IPS-15b (cell line): ENCODE measurements around the gene RAD54L.
"Not testable (repeated sequence)": the region's sequence is repeated elsewhere in the genome, so short reads cannot be mapped to it uniquely, and the experiment has no call there.

Source experiments
- H3K27me3 ChIP-seq: one replicate; pipeline ENCODE4 v1.6.1; 2013; ENCODE audit warnings: low read length; ENCODE audit not compliant: control insufficient read depth, insufficient read depth
- H3K36me3 ChIP-seq: one replicate; pipeline ENCODE4 v1.6.1; 2013; ENCODE audit warnings: low read length; ENCODE audit not compliant: control insufficient read depth, insufficient read depth
- H3K4me1 ChIP-seq: one replicate; pipeline ENCODE4 v1.6.1; 2013; ENCODE audit warnings: mild to moderate bottlenecking, low read length; ENCODE audit not compliant: control insufficient read depth, insufficient read depth
- H3K4me3 ChIP-seq: one replicate; pipeline ENCODE4 v1.5.1; 2013; ENCODE audit warnings: low read depth, low read length
- H3K9ac ChIP-seq: one replicate; pipeline ENCODE4 v1.6.1; 2013; ENCODE audit warnings: low read depth, mild to moderate bottlenecking, low read length
- H3K9me3 ChIP-seq: one replicate; pipeline ENCODE4 v1.6.1; 2013; ENCODE audit warnings: mild to moderate bottlenecking, low read length; ENCODE audit not compliant: control insufficient read depth, insufficient read depth

The RAD54L gene

GRCh38 chr1:46315669-46316403, 68.3 kb downstream of the RAD54L start:
- Histone ChIP-seq H3K9ac (no peak overlapping the region), H3K27me3 (no peaks in the 10 kb centered on the region), H3K36me3 (peaks cover 46% of the 10 kb centered on the region), H3K4me3 (no peak overlapping the region), H3K9me3 (no peaks in the 10 kb centered on the region), H3K4me1 (peaks cover 2% of the 10 kb centered on the region)

DNA sequence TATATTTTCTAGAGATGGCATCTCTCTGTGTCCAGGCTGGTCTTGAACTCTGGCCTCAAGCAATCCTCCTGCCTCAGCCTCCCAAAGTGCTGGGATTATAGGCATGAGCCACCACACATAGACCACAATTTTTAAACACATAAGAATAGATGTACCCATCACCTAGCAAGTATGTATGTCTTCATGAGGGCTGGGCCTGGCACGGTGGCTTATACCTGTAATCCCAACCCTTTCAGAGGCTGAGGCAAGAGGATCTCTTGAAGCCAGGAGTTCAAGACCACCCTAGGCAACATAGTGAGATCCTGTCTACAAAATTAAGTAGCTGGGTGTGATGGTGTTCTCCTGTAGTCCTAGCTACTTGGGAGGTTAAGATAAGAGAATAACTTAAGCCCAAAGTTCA, 69.8 kb downstream of the RAD54L start:
- Histone ChIP-seq H3K4me1 (peaks cover 4% of the 10 kb centered on the region), H3K36me3 (peaks cover 37% of the 10 kb centered on the region), H3K9ac (no peak overlapping the region), H3K4me3 (no peak overlapping the region), H3K9me3 (no peaks in the 10 kb centered on the region), H3K27me3 (no peaks in the 10 kb centered on the region)

DNA sequence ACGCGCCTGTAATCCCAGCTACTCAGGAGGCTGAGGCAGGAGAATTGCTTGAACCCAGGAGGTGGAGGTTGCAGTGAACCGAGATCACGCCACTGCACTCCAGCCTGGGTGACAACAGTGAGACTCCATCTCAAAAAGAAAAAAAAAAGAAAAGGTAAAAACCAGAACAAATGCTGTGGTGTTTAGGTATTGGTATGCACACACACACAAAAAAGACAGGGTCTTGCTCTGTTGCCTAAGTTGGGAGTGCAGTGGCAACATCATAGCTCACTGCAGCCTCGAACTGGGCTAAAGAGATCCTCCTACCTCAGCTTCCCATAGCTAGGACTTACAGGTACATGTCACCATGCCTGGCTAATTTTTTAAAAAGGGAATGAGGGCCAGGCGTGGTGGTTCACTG, 71.7 kb downstream of the RAD54L start:
- H3K9me3 ChIP-seq, H3K4me3 ChIP-seq, H3K4me1 ChIP-seq, H3K9ac ChIP-seq, H3K27me3 ChIP-seq: not testable (repeated sequence)
- peaks cover 22% of the 10 kb centered on the region for H3K36me3 ChIP-seq

- H3K4me3 ChIP-seq, H3K4me1 ChIP-seq, H3K9me3 ChIP-seq: not testable (repeated sequence)
Observed at GRCh38 chr1:46319960-46320914, 72.7 kb downstream of the RAD54L start.

GRCh38 chr1:46322191-46322590, 74.6 kb downstream of the RAD54L start:
- not testable (repeated sequence) for H3K9me3 ChIP-seq, H3K4me1 ChIP-seq, H3K9ac ChIP-seq, H3K36me3 ChIP-seq, H3K4me3 ChIP-seq, H3K27me3 ChIP-seq

More at GRCh38 chr1:46319960-46320914, 72.7 kb downstream of the RAD54L start:
- H3K36me3 ChIP-seq: peaks cover 13% of the 10 kb centered on the region
- H3K9ac ChIP-seq, H3K27me3 ChIP-seq: not testable (repeated sequence)

GRCh38 chr1:46325285-46326076, 77.9 kb downstream of the RAD54L start:
- not testable (repeated sequence) for H3K9me3 ChIP-seq, H3K27me3 ChIP-seq, H3K36me3 ChIP-seq, H3K4me3 ChIP-seq, H3K9ac ChIP-seq
- peaks cover 14% of the 10 kb centered on the region for H3K4me1 ChIP-seq
